PFSK-1 (cell line): ENCODE results near the gene PARP4.

Experiments
- FOXP2 ChIP-seq: optimal IDR thresholded peaks from 2 replicates; pipeline ENCODE3; 2011; ENCODE audit warnings: borderline replicate concordance, control low read depth, inconsistent platforms; ENCODE audit not compliant: insufficient read depth; ENCODE audit errors: extremely low read length, extremely low read depth
- POLR2AphosphoS5 ChIP-seq: IDR thresholded peaks from 2 replicates; pipeline ENCODE4 v1.6.1; 2012; ENCODE audit warnings: low read depth, mild to moderate bottlenecking, control low read depth, low read length, moderate library complexity
- SIN3A ChIP-seq: IDR thresholded peaks from 2 replicates; pipeline ENCODE4 v1.6.1; 2012; ENCODE audit warnings: mild to moderate bottlenecking, low read length, moderate library complexity, borderline replicate concordance; ENCODE audit not compliant: insufficient read depth
- TAF1 ChIP-seq: IDR thresholded peaks from 2 replicates; pipeline ENCODE4 v1.6.1; 2012; ENCODE audit warnings: low read length, control low read depth, borderline replicate concordance; ENCODE audit not compliant: insufficient read depth

GRCh38 chr13:24529478-24529877, 16.9 kb upstream of the PARP4 start:
- TF ChIP-seq POLR2AphosphoS5: no peak
- no peak for TF ChIP-seq SIN3A
- TF ChIP-seq FOXP2: no peak
- no peak for TF ChIP-seq TAF1
